SK-N-SH (cell line): ENCODE results near the gene CD63. TPM values are rescaled to one million over a fixed set of nuclear protein-coding genes. Genes with fewer than 3 reads are reported as not detected.

ENCODE experiments used
- CTCF ChIA-PET: fragments of 300-600, 350-600 bp; formaldehyde crosslinking; extraction: SDS; loops from one replicate; lab custom pipeline; 2021; lab: Yijun Ruan, JAX
- POLR2A ChIA-PET: fragments of 350-600 bp; sonication (Branson Sonifier 250); formaldehyde crosslinking; extraction: SDS; loops from one replicate; lab custom pipeline; 2020; ENCODE audit warnings: antibody characterized with exemption, inconsistent platforms; lab: Yijun Ruan, JAX
- DNase-seq: peaks from one replicate; pipeline ENCODE4 v3.0.0; 2012
- H2AFZ ChIP-seq: fragments of 200-600 bp; sonication (generic); 2 replicates; pipeline ENCODE4 v1.8.1; 2016; ENCODE audit warnings: antibody characterized with exemption, mild to moderate bottlenecking, low read depth
- H3F3A ChIP-seq: fragments of 200-600 bp; sonication (generic); replicated peaks from 2 replicates; pipeline ENCODE3; 2016; ENCODE audit warnings: antibody characterized with exemption, mild to moderate bottlenecking; ENCODE audit not compliant: insufficient read depth
- H3K27ac ChIP-seq, 2 experiments: fragments of 200-500 bp in 1 of 2; fragments of 200-600 bp in 1 of 2; sonication (Bioruptor generic) in 1 of 2; sonication (generic), shearing (Covaris generic) in 1 of 2; 2 replicates each; pipeline versions ENCODE4 v1.5.1 to v1.6.1; 2014 to 2016; ENCODE audit warnings: low read depth in 2 of 2, inconsistent platforms in 1 of 2, low read length in 1 of 2, mild to moderate bottlenecking in 1 of 2, mixed read lengths in 1 of 2
- H3K27me3 ChIP-seq: fragments of 200-600 bp; sonication (generic), shearing (Covaris generic); 2 replicates; pipeline ENCODE4 v1.6.1; 2016; ENCODE audit warnings: mixed run types; ENCODE audit not compliant: insufficient read depth
- H3K36me3 ChIP-seq, 2 experiments: fragments of 200-500 bp in 1 of 2; fragments of 200-600 bp in 1 of 2; sonication (Bioruptor generic) in 1 of 2; sonication (generic) in 1 of 2; replicated peaks in 1 of 2; 2 replicates each; pipeline versions ENCODE3 to v1.5.1; 2014 to 2016; ENCODE audit warnings: low read length in 1 of 2, mild to moderate bottlenecking in 1 of 2; ENCODE audit not compliant: insufficient read depth in 2 of 2, control insufficient read depth in 1 of 2
- H3K4me1 ChIP-seq, 2 experiments: fragments of 200-500 bp in 1 of 2; fragments of 200-600 bp in 1 of 2; sonication (Bioruptor generic) in 1 of 2; sonication (generic), shearing (Covaris generic) in 1 of 2; 2 replicates each; pipeline versions ENCODE4 v1.5.1 to v1.6.1; 2014 to 2016; ENCODE audit warnings: low read depth in 1 of 2, low read length in 1 of 2, mixed run types in 1 of 2; ENCODE audit not compliant: insufficient read depth in 2 of 2, control insufficient read depth in 1 of 2
- H3K4me2 ChIP-seq: fragments of 200-600 bp; sonication (generic), shearing (Covaris generic); 2 replicates; pipeline ENCODE4 v1.6.1; 2017; ENCODE audit warnings: mixed run types
- H3K4me3 ChIP-seq, 2 experiments: fragments of 200-500 bp in 1 of 2; fragments of 200-600 bp in 1 of 2; sonication (Bioruptor generic) in 1 of 2; sonication (generic), shearing (Covaris generic) in 1 of 2; 2 replicates each; pipeline versions ENCODE4 v1.5.1 to v1.8.1; 2014 to 2016; ENCODE audit warnings: low read depth in 2 of 2, inconsistent platforms in 1 of 2, low read length in 1 of 2, mild to moderate bottlenecking in 1 of 2, mixed read lengths in 1 of 2, moderate library complexity in 1 of 2
- H3K79me2 ChIP-seq: fragments of 200-600 bp; sonication (generic); 2 replicates; pipeline ENCODE4 v1.8.1; 2017; ENCODE audit warnings: mild to moderate bottlenecking; ENCODE audit not compliant: insufficient read depth
- H3K9ac ChIP-seq: fragments of 200-600 bp; sonication (generic); 2 replicates; pipeline ENCODE4 v1.6.1; 2017; ENCODE audit warnings: mixed run types
- H3K9me2 ChIP-seq: fragments of 200-600 bp; sonication (generic); 2 replicates; pipeline ENCODE4 v1.6.1; 2017; ENCODE audit warnings: mixed run types
- H3K9me3 ChIP-seq: fragments of 200-600 bp; sonication (generic); 2 replicates; pipeline ENCODE4 v1.6.1; 2017; ENCODE audit warnings: mixed run types, mild to moderate bottlenecking, moderate library complexity
- H4K20me1 ChIP-seq: fragments of 200-600 bp; sonication (generic); 2 replicates; pipeline ENCODE4 v1.6.1; 2017; ENCODE audit warnings: mild to moderate bottlenecking, mixed run types; ENCODE audit not compliant: insufficient read depth
- CHD2 ChIP-seq: fragments of 150-350 bp; IDR thresholded peaks from 2 replicates; pipeline ENCODE4 v1.6.1; 2018; ENCODE audit warnings: low read length; ENCODE audit not compliant: partially characterized antibody
- EP300 ChIP-seq, 2 experiments: IDR thresholded peaks; 2 replicates each; pipeline versions ENCODE4 v1.4.0 to v1.6.1; 2012; ENCODE audit warnings: borderline replicate concordance in 1 of 2, low read depth in 1 of 2, low read length in 1 of 2
- EZH2phosphoT487 ChIP-seq: fragments of 200-600 bp; sonication (generic); IDR thresholded peaks from 2 replicates; pipeline ENCODE4 v1.6.1; 2017; ENCODE audit warnings: low read depth, mixed run types, mild to moderate bottlenecking, antibody characterized with exemption, moderate library complexity, borderline replicate concordance
- FOXJ3 ChIP-seq: sonication (generic); formaldehyde crosslinking; IDR thresholded peaks from 2 replicates; pipeline ENCODE4 v1.5.1; 2020; ENCODE audit warnings: mild to moderate bottlenecking, missing genetic modification reagents
- GATA2 ChIP-seq: sonication (generic); formaldehyde crosslinking; IDR thresholded peaks from 2 replicates; pipeline ENCODE4 v1.5.0; 2020; ENCODE audit warnings: mild to moderate bottlenecking, missing genetic modification reagents
- MAX ChIP-seq: IDR thresholded peaks from 2 replicates; pipeline ENCODE4 v1.4.0; 2012; ENCODE audit warnings: low read depth
- SIN3A ChIP-seq: IDR thresholded peaks from 2 replicates; pipeline ENCODE4 v1.6.1; 2012; ENCODE audit warnings: low read depth, mild to moderate bottlenecking, low read length, moderate library complexity, borderline replicate concordance
- SMC3 ChIP-seq: IDR thresholded peaks from 2 replicates; pipeline ENCODE4 v1.6.1; 2012; ENCODE audit warnings: low read depth, low read length, improper control_type of control experiment
- TCF12 ChIP-seq: IDR thresholded peaks from 2 replicates; pipeline ENCODE4 v1.4.0; 2012
- USF1 ChIP-seq: IDR thresholded peaks from 2 replicates; pipeline ENCODE4 v1.4.0; 2012; ENCODE audit warnings: low read depth, borderline replicate concordance
- USF2 ChIP-seq: fragments of 150-350 bp; IDR thresholded peaks from 2 replicates; pipeline ENCODE4 v1.6.1; 2017; ENCODE audit warnings: antibody characterized with exemption, low read length, low read depth, borderline replicate concordance
- YY1 ChIP-seq: IDR thresholded peaks from 2 replicates; pipeline ENCODE4 v1.4.0; 2012; ENCODE audit warnings: low read depth, mild to moderate bottlenecking
- ZBTB33 ChIP-seq: IDR thresholded peaks from 2 replicates; pipeline ENCODE4 v1.4.0; 2012; ENCODE audit warnings: low read depth, borderline replicate concordance
- WGBS: methylation state at CpG from one replicate; pipeline ENCODE4 v1.1.6; 2017; ENCODE audit warnings: low lambda C conversion rate; 5-methylcytosine and 5-hydroxymethylcytosine counted together
- polyA plus RNA-seq, 3 experiments: library from polyadenylated mRNA; depleted of rRNA; stranded (reverse); fragments of >200 nt; gene quantifications; 2 replicates each; pipeline ENCODE4 v1.2.3, GENCODE V29; 2012
- small RNA-seq, 7 experiments: library from RNA; depleted of rRNA; stranded (forward); fragments of <200 nt; gene quantifications; one replicate each; pipeline ENCODE3, GENCODE V24; 2012

Gene CD63
- polyA plus RNA-seq, 1 of the 3 experiments (the other 2 are of a cell fraction) = 1,465 TPM

- TF ChIP-seq TCF12 (no peak), YY1 (no peak), FOXJ3 (CRISPR knock-in tag) (no peak), GATA2 (CRISPR knock-in tag) (no peak), CHD2 (no peak), EZH2phosphoT487 (no peak), ZBTB33 (no peak), SMC3 (no peak), MAX (no peak), USF2 (no peak), SIN3A (no peak), EP300 (IDR thresholded peaks at IDR 0.05; ENCODE audit: borderline replicate concordance in 1 of 2, low read depth in 1 of 2, low read length in 1 of 2) (no peak), USF1 (no peak)
- Histone ChIP-seq H3K9me3 (no peaks in the 10 kb centered on the region), H3K4me3 (no peak overlapping the region), H3F3A (peaks cover 4% of the 10 kb centered on the region), H3K36me3 (no peaks in the 10 kb centered on the region), H3K27ac (no peak overlapping the region), H3K9ac (no peak overlapping the region), H3K9me2 (no peaks in the 10 kb centered on the region), H3K79me2 (no peaks in the 10 kb centered on the region), H3K4me2 (no peak overlapping the region), H3K27me3 (peaks cover 57% of the 10 kb centered on the region), H2AFZ (no peak overlapping the region), H4K20me1 (no peaks in the 10 kb centered on the region), H3K4me1 (no peaks in the 10 kb centered on the region)
- CTCF ChIA-PET = interaction anchor here (0.7 to 1.1 kb wide), 3 partner anchors 19 to 49 kb away, joined by 3 read pairs; no protein-coding TSS in a partner anchor
- POLR2A ChIA-PET = no interaction called here
- 32% methylated on average over 8 of the region's 8 CpGs for WGBS
- DNase-seq = no peak
Observed at GRCh38 chr12:55675666-55676065, 53.1 kb downstream of the CD63 start.

Small RNA genes within 50 kb of the gene (small RNA-seq; reads per million reads assigned to genes)
- gene AC009779.1 = 0 to 2.1 (median 0) reads per million in 7 experiments
- 0 reads per million in 7 experiments for gene RF00017

Other genes starting within 250 kb of the CD63 start
- gene OR6C68, start 236.6 kb downstream of the CD63 start, polyA plus RNA-seq (2012; rRNA removed) = not detected in 2 replicates
- not detected in 2 replicates for gene OR6C4, start 179.4 kb downstream of the CD63 start, polyA plus RNA-seq (2012; rRNA removed)
- gene OR2AP1, start 156.5 kb downstream of the CD63 start, polyA plus RNA-seq (2012; rRNA removed) = not detected in 2 replicates
- not detected in 2 replicates for gene OR10P1, start 92.1 kb downstream of the CD63 start, polyA plus RNA-seq (2012; rRNA removed)
- gene ITGA7, start 21.1 kb downstream of the CD63 start, polyA plus RNA-seq (2012; rRNA removed) = 17.6 and 19.7 TPM in 2 replicates
- 277 and 331 TPM in 2 replicates for gene BLOC1S1, start 13.0 kb downstream of the CD63 start, polyA plus RNA-seq (2012; rRNA removed)
- 5.2 and 5.4 TPM in 2 replicates for gene RDH5, start 8.6 kb downstream of the CD63 start, polyA plus RNA-seq (2012; rRNA removed)
- 6.9 and 9.4 TPM in 2 replicates for gene GDF11, start 14.1 kb upstream of the CD63 start, polyA plus RNA-seq (2012; rRNA removed)
- 65.8 and 66.9 TPM in 2 replicates for gene SARNP, start 88.7 kb upstream of the CD63 start, polyA plus RNA-seq (2012; rRNA removed)
- gene ORMDL2, start 89.0 kb upstream of the CD63 start, polyA plus RNA-seq (2012; rRNA removed) = 35.2 and 37.3 TPM in 2 replicates
- gene DNAJC14, start 100.6 kb upstream of the CD63 start, polyA plus RNA-seq (2012; rRNA removed) = 11.0 and 15.4 TPM in 2 replicates
- 5.7 and 6.8 TPM in 2 replicates for gene MMP19, start 113.9 kb upstream of the CD63 start, polyA plus RNA-seq (2012; rRNA removed)
- gene PYM1, start 198.9 kb upstream of the CD63 start, polyA plus RNA-seq (2012; rRNA removed) = 36.0 and 36.3 TPM in 2 replicates
- gene DGKA, start 202.2 kb upstream of the CD63 start, polyA plus RNA-seq (2012; rRNA removed) = 74.6 and 75.9 TPM in 2 replicates
- 1.8 and 2.7 TPM in 2 replicates for gene PMEL, start 237.0 kb upstream of the CD63 start, polyA plus RNA-seq (2012; rRNA removed)
- 34.7 and 43.3 TPM in 2 replicates for gene CDK2, start 237.8 kb upstream of the CD63 start, polyA plus RNA-seq (2012; rRNA removed)
- gene RAB5B, start 245.1 kb upstream of the CD63 start, polyA plus RNA-seq (2012; rRNA removed) = 54.0 and 79.4 TPM in 2 replicates